SJCRH30 (cell line): ENCODE data around the gene RAPSN. TPM values are rescaled to one million over a fixed set of nuclear protein-coding genes. Genes with fewer than 3 reads are reported as not detected.

Source experiments
- DNase-seq, 2 experiments: peaks; one replicate each; pipeline ENCODE4 v3.0.0-alpha.2; 2015 to 2020
- H3K27ac ChIP-seq: fragments of 250-450 bp; sonication (Bioruptor Pico); 2 replicates; pipeline ENCODE4 v1.5.1; 2020; ENCODE audit warnings: mild to moderate bottlenecking, moderate library complexity
- H3K27me3 ChIP-seq: fragments of 250-450 bp; sonication (Bioruptor Pico); 2 replicates; pipeline ENCODE4 v1.5.1; 2020; ENCODE audit warnings: mild to moderate bottlenecking, moderate library complexity
- H3K36me3 ChIP-seq: fragments of 250-450 bp; sonication (Bioruptor Pico); 2 replicates; pipeline ENCODE4 v1.5.1; 2020; ENCODE audit warnings: mild to moderate bottlenecking, moderate library complexity
- H3K4me1 ChIP-seq: fragments of 250-450 bp; sonication (Bioruptor Pico); 2 replicates; pipeline ENCODE4 v1.5.1; 2020; ENCODE audit warnings: mild to moderate bottlenecking, moderate library complexity
- H3K4me3 ChIP-seq: fragments of 250-450 bp; sonication (Bioruptor Pico); 2 replicates; pipeline ENCODE4 v1.5.1; 2020; ENCODE audit warnings: mild to moderate bottlenecking, moderate library complexity
- H3K9me3 ChIP-seq: fragments of 250-450 bp; sonication (Bioruptor Pico); replicated peaks from 2 replicates; pipeline ENCODE4 v1.5.1; 2020; ENCODE audit warnings: mild to moderate bottlenecking, moderate library complexity
- total RNA-seq: library from RNA; depleted of rRNA; stranded (reverse); fragments of >200 nt; shearing (Covaris generic); gene quantifications from 2 replicates; pipeline ENCODE4 v1.2.3, GENCODE V29; 2014

RAPSN gene
- total RNA-seq, 1 experiment from 2014 or later: 91.3 TPM

GRCh38 chr11:47410370-47411264 lies 38.3 kb downstream of the RAPSN start:
- no peak overlapping the region for H3K4me3 ChIP-seq
- H3K4me1 ChIP-seq: peaks cover 10% of the 10 kb centered on the region
- DNase-seq: no peak

DNA sequence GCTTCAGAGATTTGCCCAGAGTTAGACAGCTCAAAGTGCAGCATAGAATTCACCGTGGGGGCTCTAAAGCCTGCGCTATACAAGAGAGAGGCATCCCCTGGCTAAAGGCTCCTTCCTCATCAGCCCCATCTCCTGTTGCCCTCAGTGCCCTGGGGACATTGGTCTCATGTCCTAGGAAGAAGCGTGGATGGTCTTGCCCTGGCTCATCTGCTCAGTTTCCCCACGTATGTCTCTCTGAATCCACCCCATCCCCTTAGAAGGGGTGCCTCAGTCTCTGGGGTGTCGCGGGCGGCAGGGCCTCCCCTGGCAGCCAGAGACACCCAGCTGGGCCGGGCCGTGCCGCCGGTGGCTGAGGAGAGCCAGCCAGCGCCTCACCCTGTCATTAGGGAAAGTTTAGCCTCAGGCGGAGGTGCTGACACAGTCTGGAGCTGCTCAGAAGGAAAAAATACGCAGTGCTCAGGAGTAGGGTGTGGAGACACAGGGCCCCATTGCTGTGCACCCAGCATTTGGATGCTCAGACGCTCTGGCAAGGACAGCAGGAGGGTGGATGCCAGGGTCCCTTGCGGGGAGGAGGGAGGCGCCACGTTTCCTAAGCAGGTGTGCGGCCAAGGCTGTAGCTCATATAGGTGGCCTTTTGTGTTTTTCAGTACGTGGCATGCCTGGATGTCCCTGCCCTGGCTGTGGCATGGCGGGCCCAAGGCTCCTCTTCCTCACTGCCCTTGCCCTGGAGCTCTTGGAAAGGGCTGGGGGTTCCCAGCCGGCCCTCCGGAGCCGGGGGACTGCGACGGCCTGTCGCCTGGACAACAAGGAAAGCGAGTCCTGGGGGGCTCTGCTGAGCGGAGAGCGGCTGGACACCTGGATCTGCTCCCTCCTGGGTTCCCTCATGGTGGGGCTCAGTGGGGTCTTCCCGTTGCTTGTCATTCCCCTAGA lies 39.2 kb downstream of the RAPSN start:
- Histone ChIP-seq H3K27ac (no peak overlapping the region), H3K27me3 (no peaks in the 10 kb centered on the region), H3K4me3 (peak overlapping the region; percentile 81), H3K4me1 (peaks cover under 1% of the 10 kb centered on the region), H3K9me3 (no peaks in the 10 kb centered on the region), H3K36me3 (no peaks in the 10 kb centered on the region)
- no peak for DNase-seq

More at GRCh38 chr11:47410370-47411264, 38.3 kb downstream of the RAPSN start:
- Histone ChIP-seq H3K36me3 (no peaks in the 10 kb centered on the region), H3K9me3 (no peaks in the 10 kb centered on the region), H3K27me3 (no peaks in the 10 kb centered on the region), H3K27ac (no peak overlapping the region)

GRCh38 chr11:47408598-47409439 lies 40.1 kb downstream of the RAPSN start:
- no peaks in the 10 kb centered on the region for H3K36me3 ChIP-seq
- peak overlapping the region; percentile 81 for H3K4me3 ChIP-seq
- H3K27me3 ChIP-seq: no peaks in the 10 kb centered on the region
- peak overlapping the region; percentile 49 for H3K27ac ChIP-seq
- H3K4me1 ChIP-seq: no peaks in the 10 kb centered on the region; the same call in 1 of the 2 replicates
- no peaks in the 10 kb centered on the region for H3K9me3 ChIP-seq
- peak; percentile 38 to 48 for DNase-seq

DNA sequence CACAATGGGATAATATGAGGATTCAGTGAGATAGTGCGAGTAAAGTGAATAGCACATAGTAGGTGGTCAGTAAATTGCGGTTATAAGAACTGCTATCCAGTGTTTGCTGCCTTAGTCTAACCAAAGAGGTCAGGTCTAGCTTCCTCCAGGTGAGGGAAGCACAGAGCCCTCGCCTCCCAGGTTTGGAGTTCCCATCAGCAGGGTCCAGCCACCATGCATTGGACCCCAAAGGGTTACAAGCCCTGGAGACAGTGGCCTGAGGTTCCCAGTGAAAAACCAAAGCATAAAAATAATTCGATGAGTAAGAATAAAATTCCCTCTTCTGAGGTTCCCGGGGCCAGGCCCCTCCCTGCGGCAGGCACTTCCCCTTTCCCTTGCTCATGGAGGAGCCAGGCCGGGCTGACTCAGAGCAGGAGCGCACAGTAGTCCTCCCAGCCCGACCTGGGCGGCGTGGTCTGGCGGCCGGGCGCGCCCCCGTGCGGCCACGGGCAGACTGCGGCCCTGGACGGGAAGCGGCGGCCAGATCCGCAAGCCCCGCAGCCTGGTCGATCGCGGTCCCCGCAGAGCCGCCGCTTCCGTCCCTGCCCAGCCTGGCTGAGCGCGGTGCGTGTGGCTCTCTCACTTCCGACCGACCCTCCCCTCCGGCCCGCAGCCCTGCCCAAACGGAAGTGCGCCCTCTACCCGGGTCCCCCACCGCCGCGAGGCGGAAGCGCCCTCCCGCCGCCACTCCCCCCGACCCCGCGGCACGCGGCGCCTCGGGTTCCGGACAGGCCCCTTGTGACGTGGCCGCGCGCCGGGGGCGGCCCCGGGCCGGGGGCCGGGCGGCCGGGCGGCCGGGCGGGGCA lies 41.0 kb downstream of the RAPSN start, which contains the start of gene SLC39A13:
SLC39A13 (plus strand) TSS at position 845 of the 845 bp plus-strand sequence. CDS start 1,505 bp downstream, outside the sequence.
- Histone ChIP-seq H3K27me3 (no peaks in the 10 kb centered on the region), H3K9me3 (no peaks in the 10 kb centered on the region), H3K36me3 (no peaks in the 10 kb centered on the region), H3K4me3 (peak within 1 kb of the TSS; percentile 81), H3K27ac (peak within 1 kb of the TSS; percentile 49), H3K4me1 (no peaks in the 10 kb centered on the region; the same call in 1 of the 2 replicates)
- peak; percentile 95 to 97 for DNase-seq

DNA sequence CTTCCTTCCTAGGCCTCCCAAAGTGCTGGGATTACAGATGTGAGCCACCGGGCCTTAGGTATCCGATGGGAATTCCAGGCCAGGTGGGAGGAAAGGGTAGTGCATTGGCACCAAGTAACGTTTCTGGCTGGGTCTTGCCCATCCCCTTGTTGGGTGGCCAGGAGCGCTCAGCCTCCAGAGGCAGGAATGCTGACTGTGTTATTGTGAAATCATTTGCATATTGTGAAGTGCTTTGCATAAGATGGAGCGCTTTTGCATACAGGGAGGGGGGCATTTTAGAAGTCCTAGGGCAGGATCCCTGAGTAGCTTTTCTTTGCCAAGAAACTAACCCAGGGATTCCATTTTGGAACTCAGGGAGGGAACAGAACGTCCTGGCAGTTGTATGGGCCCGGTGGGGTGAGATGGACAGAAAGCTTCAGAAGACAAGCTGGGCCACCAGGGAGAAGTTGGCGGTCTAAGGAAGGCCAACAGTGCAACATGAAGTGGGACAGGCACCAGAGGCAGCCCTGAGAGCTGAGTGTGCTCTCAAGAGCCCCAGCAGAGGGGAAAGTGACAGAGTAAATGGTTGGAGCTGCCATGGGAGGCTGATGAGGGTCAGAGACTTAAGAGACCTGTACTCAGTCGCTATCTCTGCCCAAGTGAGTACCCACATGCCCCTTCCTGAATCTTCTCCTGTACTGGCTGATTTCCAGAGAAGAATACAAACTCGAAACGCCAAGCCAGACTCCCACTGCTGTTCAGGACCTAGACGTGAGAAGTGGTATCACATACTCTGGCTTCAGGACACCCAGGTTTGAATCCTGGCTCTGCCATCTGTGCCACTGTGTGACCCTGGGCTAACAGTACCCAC lies 41.8 kb downstream of the RAPSN start:
- H3K27ac ChIP-seq: no peak overlapping the region; the same call in 1 of the 2 replicates
- no peaks in the 10 kb centered on the region for H3K27me3 ChIP-seq
- H3K4me1 ChIP-seq: no peaks in the 10 kb centered on the region; the same call in 1 of the 2 replicates
- no peaks in the 10 kb centered on the region for H3K36me3 ChIP-seq
- no peak for DNase-seq
- peak overlapping the region; percentile 81 for H3K4me3 ChIP-seq
- H3K9me3 ChIP-seq: no peaks in the 10 kb centered on the region

- H3K27me3 ChIP-seq: no peaks in the 10 kb centered on the region
- H3K36me3 ChIP-seq: no peaks in the 10 kb centered on the region
- H3K9me3 ChIP-seq: no peaks in the 10 kb centered on the region
- no peak overlapping the region for H3K27ac ChIP-seq
- H3K4me3 ChIP-seq: no peak overlapping the region
- peaks cover 8% of the 10 kb centered on the region; the same call in 1 of the 2 replicates for H3K4me1 ChIP-seq
- no peak for DNase-seq
Measured at GRCh38 chr11:47403571-47403970, 45.4 kb downstream of the RAPSN start.

- H3K4me1 ChIP-seq: peaks cover 8% of the 10 kb centered on the region; the same call in 1 of the 2 replicates
- H3K36me3 ChIP-seq: no peaks in the 10 kb centered on the region
- no peaks in the 10 kb centered on the region for H3K9me3 ChIP-seq
- DNase-seq: no peak
- no peak overlapping the region for H3K4me3 ChIP-seq
- H3K27me3 ChIP-seq: no peaks in the 10 kb centered on the region
- no peak overlapping the region for H3K27ac ChIP-seq
Measured at GRCh38 chr11:47403135-47403534, 45.8 kb downstream of the RAPSN start.

GRCh38 chr11:47400768-47401279 lies 48.1 kb downstream of the RAPSN start:
- no peaks in the 10 kb centered on the region for H3K36me3 ChIP-seq
- DNase-seq: no peak
- H3K27ac ChIP-seq: no peak overlapping the region

GRCh38 chr11:47399860-47400767 lies 48.8 kb downstream of the RAPSN start:
- Histone ChIP-seq H3K9me3 (no peaks in the 10 kb centered on the region), H3K27me3 (no peaks in the 10 kb centered on the region), H3K4me1 (peaks cover 8% of the 10 kb centered on the region; the same call in 1 of the 2 replicates), H3K4me3 (peak overlapping the region; percentile 58), H3K36me3 (no peaks in the 10 kb centered on the region), H3K27ac (no peak overlapping the region)
- DNase-seq: peak in 1 of 2 experiments; percentile 45

More at GRCh38 chr11:47400768-47401279, 48.1 kb downstream of the RAPSN start:
- Histone ChIP-seq H3K4me1 (peaks cover 8% of the 10 kb centered on the region; the same call in 1 of the 2 replicates), H3K9me3 (no peaks in the 10 kb centered on the region), H3K27me3 (no peaks in the 10 kb centered on the region), H3K4me3 (peak overlapping the region; percentile 58; the same call in 1 of the 2 replicates)

DNA sequence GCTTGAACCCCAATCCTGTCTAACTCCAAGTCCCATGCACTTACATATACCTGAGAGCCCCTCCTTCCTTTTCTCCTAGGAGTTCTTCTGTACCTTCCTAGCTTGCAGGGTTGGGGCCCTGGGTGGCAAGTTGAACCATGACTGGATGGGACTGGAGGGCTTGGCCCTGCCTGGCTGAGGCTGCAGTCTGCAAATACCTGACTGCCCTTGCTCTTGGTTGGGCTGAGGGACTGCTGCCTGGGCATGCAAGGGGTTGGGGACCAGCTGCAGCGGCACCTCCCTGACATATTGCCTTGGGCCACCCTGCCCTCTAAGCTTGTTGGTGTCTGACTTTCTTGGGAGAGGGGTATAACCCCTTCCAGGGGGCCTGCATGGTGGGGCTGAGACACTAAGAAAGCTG lies 50.4 kb downstream of the RAPSN start:
- Histone ChIP-seq H3K27me3 (no peaks in the 10 kb centered on the region), H3K4me1 (peaks cover 11% of the 10 kb centered on the region; the same call in 1 of the 2 replicates), H3K9me3 (no peaks in the 10 kb centered on the region), H3K27ac (no peak overlapping the region), H3K4me3 (no peak overlapping the region), H3K36me3 (no peaks in the 10 kb centered on the region)
- no peak for DNase-seq

DNA sequence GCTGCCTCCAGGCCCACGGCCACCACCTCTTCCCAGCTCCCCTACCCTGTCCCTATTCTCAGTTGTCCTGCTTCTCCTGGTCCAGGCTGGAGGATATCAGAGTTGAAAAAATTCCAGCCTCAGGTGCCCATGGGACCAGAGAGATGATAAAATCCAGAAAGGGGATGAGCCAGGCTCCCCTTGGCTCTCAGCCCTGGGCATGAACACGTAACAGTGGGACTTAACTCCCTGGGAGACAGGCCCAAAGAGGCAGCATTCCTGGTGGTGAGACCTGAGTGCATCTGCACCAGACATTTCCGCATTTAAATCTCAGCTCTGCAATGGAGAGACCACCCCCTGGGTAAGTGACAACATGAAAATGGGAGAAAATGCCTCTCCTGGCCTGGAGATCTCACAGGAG lies 50.9 kb downstream of the RAPSN start:
- Histone ChIP-seq H3K27me3 (no peaks in the 10 kb centered on the region), H3K27ac (no peak overlapping the region), H3K4me1 (peaks cover 15% of the 10 kb centered on the region; the same call in 1 of the 2 replicates), H3K4me3 (no peak overlapping the region), H3K36me3 (no peaks in the 10 kb centered on the region), H3K9me3 (no peaks in the 10 kb centered on the region)
- no peak for DNase-seq

DNA sequence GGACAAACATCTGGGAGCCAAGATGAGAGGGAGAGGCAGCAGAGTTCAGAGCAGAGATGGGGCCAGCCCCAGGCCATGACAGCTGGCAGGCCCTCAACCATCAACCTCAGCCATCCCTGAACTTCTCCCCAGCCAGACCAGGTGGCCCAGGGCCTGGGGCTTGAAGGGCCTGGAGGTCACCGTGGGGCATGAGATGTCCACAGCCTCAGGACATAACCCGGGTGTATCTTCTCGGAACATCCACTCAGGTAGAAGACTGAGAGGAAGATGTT lies 53.0 kb downstream of the RAPSN start:
- H3K4me3 ChIP-seq: no peak overlapping the region
- no peaks in the 10 kb centered on the region for H3K9me3 ChIP-seq
- H3K4me1 ChIP-seq: peaks cover 15% of the 10 kb centered on the region; the same call in 1 of the 2 replicates
- H3K36me3 ChIP-seq: no peaks in the 10 kb centered on the region
- no peaks in the 10 kb centered on the region for H3K27me3 ChIP-seq
- no peak overlapping the region for H3K27ac ChIP-seq
- no peak for DNase-seq
